ENCODE data around the gene AK8.
A peak's percentile ranks its signal among the peaks of the same experiment; 100 is the strongest.

The AK8 gene

DNA sequence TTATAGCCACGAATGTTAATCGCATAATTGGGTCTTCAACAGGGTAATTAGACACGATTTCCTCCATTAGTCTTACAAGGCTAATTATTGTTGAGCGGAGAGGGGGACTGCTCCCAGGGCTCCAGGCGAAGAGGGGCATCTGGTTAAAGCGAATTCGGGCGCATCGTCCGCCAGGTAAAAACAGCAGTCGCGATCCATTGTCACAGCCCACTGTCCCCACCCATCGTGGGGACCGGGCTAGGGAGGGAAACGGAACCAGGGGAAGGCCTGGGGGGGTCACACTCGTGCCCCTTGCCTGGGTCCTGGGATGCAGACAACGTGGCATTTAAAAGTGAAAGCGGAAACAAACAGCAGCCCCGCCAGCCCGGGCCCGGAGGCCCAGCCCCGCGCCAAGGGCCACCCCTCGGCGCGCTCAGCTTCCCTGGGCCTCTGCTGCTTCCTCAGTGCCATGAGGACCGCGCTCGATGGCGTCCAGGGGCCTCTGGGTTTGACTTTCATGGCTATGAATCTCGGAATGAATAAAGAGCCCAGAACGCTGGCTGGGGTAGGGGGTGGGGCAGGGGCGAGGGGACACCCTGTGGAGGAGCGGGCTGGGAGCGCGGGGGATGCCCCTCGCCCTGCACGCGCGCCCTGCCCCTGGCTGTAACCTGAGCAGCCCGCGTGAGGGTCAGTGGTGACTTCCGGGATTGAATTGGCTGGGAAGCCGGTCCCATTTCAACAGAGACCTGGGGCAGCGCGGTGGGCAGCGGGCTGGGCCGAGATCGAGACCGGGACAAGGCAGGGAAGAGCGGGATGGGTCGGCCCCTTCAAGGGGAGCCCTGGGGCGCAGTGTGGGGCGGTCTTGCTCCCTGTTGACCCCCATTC lies 107.9 kb downstream of the AK8 start:
- Histone ChIP-seq H3K36me3 (ENCODE audit: low read length) (no peaks in the 10 kb centered on the region), H3K4me3 (ENCODE audit: insufficient read depth, low read length, poor library complexity, severe bottlenecking) (peak overlapping the region; percentile 50), H3K9me2 (replicated peaks; ENCODE audit: insufficient read depth, low read length) (no peaks in the 10 kb centered on the region), H3K9ac (ENCODE audit: low read length) (peak overlapping the region; percentile 40), H3F3A (ENCODE audit: insufficient read depth) (no peaks in the 10 kb centered on the region), H3K27me3 (ENCODE audit: low read length) (no peaks in the 10 kb centered on the region; the same call in 1 of the 2 replicates), H3K27ac (ENCODE audit: low read depth, low read length) (no peak overlapping the region), H2AFZ (ENCODE audit: low read depth, low read length, severe bottlenecking) (peak overlapping the region; percentile 85), H3K79me2 (ENCODE audit: insufficient read depth, low read length) (no peaks in the 10 kb centered on the region), H3K9me3 (ENCODE audit: insufficient read depth, low read length) (no peaks in the 10 kb centered on the region), H3K4me2 (ENCODE audit: low read depth, low read length, poor library complexity, severe bottlenecking) (peak overlapping the region; percentile 57), H4K20me1 (ENCODE audit: low read depth, low read length) (no peaks in the 10 kb centered on the region)
- TF ChIP-seq, protein P1, sequence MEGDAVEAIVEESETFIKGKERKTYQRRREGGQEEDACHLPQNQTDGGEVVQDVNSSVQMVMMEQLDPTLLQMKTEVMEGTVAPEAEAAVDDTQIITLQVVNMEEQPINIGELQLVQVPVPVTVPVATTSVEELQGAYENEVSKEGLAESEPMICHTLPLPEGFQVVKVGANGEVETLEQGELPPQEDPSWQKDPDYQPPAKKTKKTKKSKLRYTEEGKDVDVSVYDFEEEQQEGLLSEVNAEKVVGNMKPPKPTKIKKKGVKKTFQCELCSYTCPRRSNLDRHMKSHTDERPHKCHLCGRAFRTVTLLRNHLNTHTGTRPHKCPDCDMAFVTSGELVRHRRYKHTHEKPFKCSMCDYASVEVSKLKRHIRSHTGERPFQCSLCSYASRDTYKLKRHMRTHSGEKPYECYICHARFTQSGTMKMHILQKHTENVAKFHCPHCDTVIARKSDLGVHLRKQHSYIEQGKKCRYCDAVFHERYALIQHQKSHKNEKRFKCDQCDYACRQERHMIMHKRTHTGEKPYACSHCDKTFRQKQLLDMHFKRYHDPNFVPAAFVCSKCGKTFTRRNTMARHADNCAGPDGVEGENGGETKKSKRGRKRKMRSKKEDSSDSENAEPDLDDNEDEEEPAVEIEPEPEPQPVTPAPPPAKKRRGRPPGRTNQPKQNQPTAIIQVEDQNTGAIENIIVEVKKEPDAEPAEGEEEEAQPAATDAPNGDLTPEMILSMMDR (IDR thresholded peaks at IDR 0.05; ENCODE audit: insufficient read depth, low read length, poor library complexity, severe bottlenecking), result no peak
- TF ChIP-seq EZH2phosphoT487 (conservative IDR thresholded peaks at IDR 0.05; ENCODE audit: low read length), result no peak

DNA sequence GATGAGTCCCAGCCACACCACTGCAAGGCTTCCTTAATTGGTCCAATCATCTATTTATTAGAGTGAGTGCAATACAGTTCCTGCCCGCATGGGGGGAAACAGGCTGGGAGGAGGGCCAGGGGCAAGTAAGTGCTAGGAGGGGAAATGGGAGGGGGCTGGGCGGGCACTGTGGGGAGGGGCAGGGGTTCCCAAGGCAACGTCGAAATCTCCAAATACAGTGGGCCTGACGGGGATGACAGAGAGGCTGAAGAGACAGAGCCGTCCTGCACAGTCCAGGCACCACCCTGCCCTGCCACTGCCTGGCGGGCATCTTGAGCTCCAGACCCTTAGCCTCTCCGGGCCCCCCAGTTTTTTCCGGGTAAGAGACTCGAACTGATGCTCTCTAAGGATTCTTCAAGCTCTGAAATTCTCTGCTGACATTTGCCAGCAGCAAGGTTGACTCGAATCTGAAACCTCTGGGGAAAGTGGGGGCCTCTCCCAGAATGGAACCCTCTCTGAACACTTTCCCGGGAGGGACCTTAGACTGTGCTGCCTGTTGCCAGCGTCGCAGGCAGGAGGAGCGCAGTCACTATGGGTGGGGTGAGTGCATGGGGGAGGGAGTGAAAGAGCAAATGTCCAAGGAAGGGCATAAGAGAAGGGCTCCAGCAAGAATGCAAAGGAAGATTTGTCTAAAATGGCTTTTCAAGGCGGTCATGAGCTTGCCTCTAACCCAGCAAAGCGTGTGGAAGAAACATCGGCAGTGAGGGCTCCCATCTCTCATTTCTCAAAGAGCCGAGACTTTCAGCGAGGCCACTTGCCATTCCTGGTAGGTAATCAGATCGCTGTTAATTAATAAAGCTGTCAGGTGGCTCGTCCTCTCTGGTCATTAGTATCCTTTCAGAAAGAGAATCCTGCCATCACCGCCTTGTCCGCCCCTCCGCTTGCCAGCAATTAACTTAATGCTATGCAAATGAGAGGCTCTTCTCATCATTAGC lies 108.9 kb downstream of the AK8 start:
- Histone ChIP-seq H3K4me3 (ENCODE audit: insufficient read depth, low read length, poor library complexity, severe bottlenecking) (peak overlapping the region; percentile 50), H3F3A (ENCODE audit: insufficient read depth) (no peaks in the 10 kb centered on the region), H3K27ac (ENCODE audit: low read depth, low read length) (no peak overlapping the region), H3K9me3 (ENCODE audit: insufficient read depth, low read length) (no peaks in the 10 kb centered on the region), H3K9ac (ENCODE audit: low read length) (peak overlapping the region; percentile 40), H3K4me2 (ENCODE audit: low read depth, low read length, poor library complexity, severe bottlenecking) (peak overlapping the region; percentile 57), H2AFZ (ENCODE audit: low read depth, low read length, severe bottlenecking) (peak overlapping the region; percentile 85), H3K9me2 (replicated peaks; ENCODE audit: insufficient read depth, low read length) (no peaks in the 10 kb centered on the region), H3K36me3 (ENCODE audit: low read length) (no peaks in the 10 kb centered on the region), H4K20me1 (ENCODE audit: low read depth, low read length) (no peaks in the 10 kb centered on the region), H3K79me2 (ENCODE audit: insufficient read depth, low read length) (no peaks in the 10 kb centered on the region), H3K27me3 (ENCODE audit: low read length) (no peaks in the 10 kb centered on the region; the same call in 1 of the 2 replicates)
- TF ChIP-seq EZH2phosphoT487 (conservative IDR thresholded peaks at IDR 0.05; ENCODE audit: low read length), result no peak
- TF ChIP-seq, protein P1 (IDR thresholded peaks at IDR 0.05; ENCODE audit: insufficient read depth, low read length, poor library complexity, severe bottlenecking), result peak; percentile 21

DNA sequence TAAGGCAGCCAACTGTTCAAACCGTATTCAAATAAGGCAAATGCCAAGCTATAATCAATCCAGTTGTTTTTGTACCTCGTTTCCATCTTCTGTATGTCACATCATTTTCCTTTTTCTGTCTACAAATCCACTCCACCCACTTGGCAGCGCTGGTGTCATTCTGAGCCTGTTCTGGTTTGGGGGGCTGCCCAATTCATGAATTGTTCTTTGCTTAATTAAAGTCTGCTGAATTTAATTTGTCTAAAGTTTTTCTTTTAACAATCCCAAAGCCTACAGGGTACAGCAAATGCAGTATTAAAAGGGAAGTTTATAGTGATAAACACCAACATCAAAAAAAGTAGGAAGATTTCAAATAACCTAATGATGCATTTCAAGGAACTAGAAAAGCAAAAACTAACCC lies 114.5 kb downstream of the AK8 start:
- no peak for TF ChIP-seq EZH2phosphoT487 (conservative IDR thresholded peaks at IDR 0.05; ENCODE audit: low read length)
- TF ChIP-seq, protein P1 (IDR thresholded peaks at IDR 0.05; ENCODE audit: insufficient read depth, low read length, poor library complexity, severe bottlenecking), result no peak
- H3K79me2 ChIP-seq (ENCODE audit: insufficient read depth, low read length), result no peaks in the 10 kb centered on the region
- no peak overlapping the region for H2AFZ ChIP-seq (ENCODE audit: low read depth, low read length, severe bottlenecking)
- H3F3A ChIP-seq (ENCODE audit: insufficient read depth), result no peaks in the 10 kb centered on the region
- no peak overlapping the region for H3K4me2 ChIP-seq (ENCODE audit: low read depth, low read length, poor library complexity, severe bottlenecking)
- no peaks in the 10 kb centered on the region for H3K9me2 ChIP-seq (replicated peaks; ENCODE audit: insufficient read depth, low read length)
- no peaks in the 10 kb centered on the region for H4K20me1 ChIP-seq (ENCODE audit: low read depth, low read length)
- no peak overlapping the region for H3K4me3 ChIP-seq (ENCODE audit: insufficient read depth, low read length, poor library complexity, severe bottlenecking)
- H3K36me3 ChIP-seq (ENCODE audit: low read length), result no peaks in the 10 kb centered on the region
- no peaks in the 10 kb centered on the region for H3K9me3 ChIP-seq (ENCODE audit: insufficient read depth, low read length)
- H3K27ac ChIP-seq (ENCODE audit: low read depth, low read length), result no peak overlapping the region
- H3K9ac ChIP-seq (ENCODE audit: low read length), result no peak overlapping the region
- no peaks in the 10 kb centered on the region; the same call in 1 of the 2 replicates for H3K27me3 ChIP-seq (ENCODE audit: low read length)
